Testis (tissue), 2 donors: Measurements from ENCODE around the gene PRKAR2B.
A peak's percentile ranks its signal among the peaks of the same experiment; 100 is the strongest.

Source experiments
- CTCF ChIP-seq, 3 experiments: fragments of 450-650 bp in 2 of 3; fragments of 200-600 bp in 1 of 3; sonication (generic) in 1 of 3; IDR thresholded peaks; one replicate each; pipeline ENCODE4 v1.5.1; 2016 to 2019; ENCODE audit warnings: antibody characterized with exemption in 3 of 3, mild to moderate bottlenecking in 2 of 3, moderate library complexity in 1 of 3
- POLR2A ChIP-seq: fragments of 450-650 bp; IDR thresholded peaks from one replicate; pipeline ENCODE4 v1.6.1; 2017; ENCODE audit warnings: antibody characterized with exemption, mild to moderate bottlenecking, moderate library complexity

GRCh38 chr7:107168233-107169119 is 124.0 kb downstream of the PRKAR2B start, which contains the start of gene HBP1:
- TF ChIP-seq CTCF (IDR thresholded peaks at IDR 0.05), result no peak
- peak; percentile 89 for TF ChIP-seq POLR2A
